Subcutaneous abdominal adipose tissue (tissue), 5 donors: ENCODE results near the gene PROP1.
"Not testable (repeated sequence)": the region's sequence is repeated elsewhere in the genome, so short reads cannot be mapped to it uniquely, and the experiment has no call there.

Source experiments
- H3K27ac ChIP-seq: one replicate; pipeline ENCODE4 v1.7.0; 2013; ENCODE audit warnings: low read depth, mild to moderate bottlenecking, inconsistent platforms, low read length, moderate library complexity
- H3K27me3 ChIP-seq, 5 donors: one replicate each; pipeline ENCODE4 v1.7.0; 2013; ENCODE audit warnings: low read length in 5 of 5, inconsistent platforms in 1 of 5; ENCODE audit not compliant: control insufficient read depth in 5 of 5, insufficient read depth in 4 of 5
- H3K36me3 ChIP-seq, 5 donors: one replicate each; pipeline ENCODE4 v1.7.0; 2013; ENCODE audit warnings: low read length in 5 of 5; ENCODE audit not compliant: control insufficient read depth in 5 of 5, insufficient read depth in 5 of 5
- H3K4me1 ChIP-seq, 5 donors: one replicate each; pipeline ENCODE4 v1.7.0; 2013; ENCODE audit warnings: low read length in 5 of 5, mild to moderate bottlenecking in 3 of 5, moderate library complexity in 1 of 5; ENCODE audit not compliant: control insufficient read depth in 5 of 5, insufficient read depth in 5 of 5
- H3K4me3 ChIP-seq, 5 donors: one replicate each; pipeline ENCODE4 v1.7.0; 2013; ENCODE audit warnings: low read length in 5 of 5, low read depth in 1 of 5
- H3K9ac ChIP-seq, 5 donors: one replicate each; pipeline ENCODE4 v1.7.0; 2013; ENCODE audit warnings: low read length in 5 of 5, mild to moderate bottlenecking in 4 of 5, moderate library complexity in 3 of 5
- H3K9me3 ChIP-seq, 5 donors: one replicate each; pipeline ENCODE4 v1.7.0; 2013; ENCODE audit warnings: low read length in 5 of 5; ENCODE audit not compliant: control insufficient read depth in 5 of 5
- donor health status: healthy.
- donor health status: healthy.
- donor health status: healthy.
- donor health status: healthy.
- donor health status: healthy.

The PROP1 gene

GRCh38 chr5:177949065-177949464 is 47.0 kb downstream of the PROP1 start:
- not testable (repeated sequence) for H3K27ac ChIP-seq, H3K4me1 ChIP-seq, H3K4me3 ChIP-seq, H3K9ac ChIP-seq, H3K27me3 ChIP-seq, H3K9me3 ChIP-seq, H3K36me3 ChIP-seq

GRCh38 chr5:177947912-177948311 is 48.1 kb downstream of the PROP1 start:
- not testable (repeated sequence) for H3K9me3 ChIP-seq, H3K4me1 ChIP-seq, H3K4me3 ChIP-seq, H3K27ac ChIP-seq, H3K9ac ChIP-seq, H3K36me3 ChIP-seq, H3K27me3 ChIP-seq

- not testable (repeated sequence) for H3K9ac ChIP-seq, H3K9me3 ChIP-seq, H3K4me3 ChIP-seq, H3K4me1 ChIP-seq, H3K27ac ChIP-seq, H3K36me3 ChIP-seq, H3K27me3 ChIP-seq
Observed at GRCh38 chr5:177945601-177946283, 50.3 kb downstream of the PROP1 start.

- not testable (repeated sequence) for H3K4me1 ChIP-seq, H3K4me3 ChIP-seq, H3K27me3 ChIP-seq, H3K36me3 ChIP-seq, H3K9me3 ChIP-seq, H3K9ac ChIP-seq, H3K27ac ChIP-seq
Observed at GRCh38 chr5:177945145-177945544, 50.9 kb downstream of the PROP1 start.

- H3K4me3 ChIP-seq, result peak overlapping the region in 4 of 5 donors; percentile 33 to 57 (median 50)
- not testable (repeated sequence) for H3K27me3 ChIP-seq, H3K36me3 ChIP-seq, H3K4me1 ChIP-seq, H3K27ac ChIP-seq, H3K9ac ChIP-seq, H3K9me3 ChIP-seq
Observed at GRCh38 chr5:177943805-177944736, 52.0 kb downstream of the PROP1 start.

GRCh38 chr5:177942896-177943295 is 53.1 kb downstream of the PROP1 start:
- H3K27me3 ChIP-seq, H3K4me1 ChIP-seq, H3K9ac ChIP-seq, H3K9me3 ChIP-seq, H3K4me3 ChIP-seq, H3K36me3 ChIP-seq, H3K27ac ChIP-seq: not testable (repeated sequence)
